Measurements from ENCODE around the gene SLC25A29.

DNA sequence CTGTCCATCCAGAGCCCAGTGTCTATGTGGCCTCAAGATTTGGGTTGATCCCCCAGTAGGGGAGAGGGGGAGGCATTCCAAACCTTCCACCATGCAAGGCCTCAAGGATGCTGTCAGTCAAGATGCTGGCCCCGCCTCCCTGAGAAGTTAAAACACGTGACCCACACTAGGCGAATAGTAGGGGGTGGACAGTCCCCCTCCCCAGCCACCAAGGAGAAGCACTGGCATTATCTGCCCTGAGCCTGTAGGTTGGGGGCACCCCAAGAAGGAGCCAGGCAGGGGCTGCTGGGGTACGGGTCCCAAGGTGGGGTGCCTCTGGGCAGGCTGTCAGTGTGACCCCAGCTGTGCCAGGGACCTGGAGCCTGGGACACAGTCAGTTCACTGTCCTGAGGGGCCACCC lies 2.3 kb downstream of the SLC25A29 start:
- TF ChIP-seq, protein P1, sequence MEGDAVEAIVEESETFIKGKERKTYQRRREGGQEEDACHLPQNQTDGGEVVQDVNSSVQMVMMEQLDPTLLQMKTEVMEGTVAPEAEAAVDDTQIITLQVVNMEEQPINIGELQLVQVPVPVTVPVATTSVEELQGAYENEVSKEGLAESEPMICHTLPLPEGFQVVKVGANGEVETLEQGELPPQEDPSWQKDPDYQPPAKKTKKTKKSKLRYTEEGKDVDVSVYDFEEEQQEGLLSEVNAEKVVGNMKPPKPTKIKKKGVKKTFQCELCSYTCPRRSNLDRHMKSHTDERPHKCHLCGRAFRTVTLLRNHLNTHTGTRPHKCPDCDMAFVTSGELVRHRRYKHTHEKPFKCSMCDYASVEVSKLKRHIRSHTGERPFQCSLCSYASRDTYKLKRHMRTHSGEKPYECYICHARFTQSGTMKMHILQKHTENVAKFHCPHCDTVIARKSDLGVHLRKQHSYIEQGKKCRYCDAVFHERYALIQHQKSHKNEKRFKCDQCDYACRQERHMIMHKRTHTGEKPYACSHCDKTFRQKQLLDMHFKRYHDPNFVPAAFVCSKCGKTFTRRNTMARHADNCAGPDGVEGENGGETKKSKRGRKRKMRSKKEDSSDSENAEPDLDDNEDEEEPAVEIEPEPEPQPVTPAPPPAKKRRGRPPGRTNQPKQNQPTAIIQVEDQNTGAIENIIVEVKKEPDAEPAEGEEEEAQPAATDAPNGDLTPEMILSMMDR (IDR thresholded peaks at IDR 0.05): no peak
- TF ChIP-seq POLR2A (IDR thresholded peaks at IDR 0.05): no peak
